GM12874 (cell line): ENCODE results near the gene SGF29.

Experiments
- CTCF ChIP-seq: IDR thresholded peaks from 2 replicates; pipeline ENCODE4 v1.5.1; 2011; ENCODE audit warnings: low read depth, mild to moderate bottlenecking, control low read depth, low read length, moderate library complexity; ENCODE audit not compliant: insufficient read depth

Gene SGF29

GRCh38 chr16:28514246-28514645, 39.5 kb upstream of the SGF29 start:
- TF ChIP-seq CTCF: no peak

GRCh38 chr16:28520672-28521071, 33.0 kb upstream of the SGF29 start:
- TF ChIP-seq CTCF: no peak

GRCh38 chr16:28521436-28521835, 32.3 kb upstream of the SGF29 start:
- no peak for TF ChIP-seq CTCF

- TF ChIP-seq CTCF: no peak
These were observed 30.9 kb upstream of the SGF29 start for GRCh38 chr16:28522792-28523191.

GRCh38 chr16:28524681-28525171, 29.0 kb upstream of the SGF29 start:
- TF ChIP-seq CTCF: no peak

GRCh38 chr16:28526201-28527099, 27.3 kb upstream of the SGF29 start:
- no peak for TF ChIP-seq CTCF

GRCh38 chr16:28527985-28528384, 25.7 kb upstream of the SGF29 start:
- TF ChIP-seq CTCF: no peak
